ENCODE data around the gene RECQL.

GRCh38 chr12:21521541-21521940 lies 20.1 kb upstream of the RECQL start:
- TF ChIP-seq CTCF (IDR thresholded peaks at IDR 0.05) (no peak), EP300 (IDR thresholded peaks at IDR 0.05) (no peak)

Data from tibial nerve (tissue), 4 donors.